ENCODE results near the gene OPCML.

- TF ChIP-seq EZH2 (IDR thresholded peaks at IDR 0.05; ENCODE audit: borderline replicate concordance, insufficient read depth, low read depth, low read length, poor library complexity, severe bottlenecking) = no peak
- TF ChIP-seq CTCF (IDR thresholded peaks at IDR 0.05) = no peak
Measured at GRCh38 chr11:133175103-133175502, 357.2 kb downstream of the OPCML start.
